H1 (cell line): ENCODE measurements around the gene KIF4A. TPM values are rescaled to one million over a fixed set of nuclear protein-coding genes. Genes with fewer than 3 reads are reported as not detected.

Source experiments
- CTCF ChIA-PET: fragments of 300-600 bp; sonication (Branson Sonifier 250); formaldehyde crosslinking; loops from one replicate; lab custom pipeline; 2021; ENCODE audit not compliant: partially characterized antibody; lab: Charles Lee
- POLR2A ChIA-PET: fragments of 300-600 bp; sonication (Branson Sonifier 250); formaldehyde crosslinking; loops from one replicate; lab custom pipeline; 2021; ENCODE audit warnings: inconsistent platforms; ENCODE audit not compliant: partially characterized antibody; lab: Charles Lee
- DNase-seq, 2 experiments: peaks; one replicate each; pipeline versions ENCODE4 v3.0.0 to v3.0.0-alpha.2; 2010 to 2022; ENCODE audit warnings: low spot score in 2 of 2, low read depth in 1 of 2, mixed read lengths in 1 of 2
- FAIRE-seq: peaks from 2 replicates; lab custom pipeline; 2011; peaks lifted over from hg19 to GRCh38; lab: Jason Lieb, UNC
- H2AFZ ChIP-seq: 2 replicates; pipeline ENCODE4 v1.8.1; 2012; ENCODE audit warnings: low read length, inconsistent platforms
- H2AK5ac ChIP-seq: 2 replicates; pipeline ENCODE4 v1.6.1; 2013; ENCODE audit warnings: low read depth, low read length
- H2BK120ac ChIP-seq: replicated peaks from 2 replicates; pipeline ENCODE3; 2013; ENCODE audit warnings: low read depth, low read length, inconsistent platforms
- H2BK12ac ChIP-seq: 2 replicates; pipeline ENCODE4 v1.6.1; 2013; ENCODE audit warnings: low read depth, low read length
- H2BK15ac ChIP-seq: 2 replicates; pipeline ENCODE4 v1.6.1; 2013; ENCODE audit warnings: low read length
- H2BK20ac ChIP-seq: 2 replicates; pipeline ENCODE4 v1.6.1; 2013; ENCODE audit warnings: low read length
- H2BK5ac ChIP-seq: 2 replicates; pipeline ENCODE4 v1.6.1; 2013; ENCODE audit warnings: low read depth, low read length
- H3K14ac ChIP-seq: 2 replicates; pipeline ENCODE4 v1.6.1; 2013; ENCODE audit warnings: inconsistent platforms; ENCODE audit not compliant: insufficient read length
- H3K18ac ChIP-seq: 2 replicates; pipeline ENCODE4 v1.6.1; 2013; ENCODE audit warnings: low read length; ENCODE audit errors: extremely low read depth
- H3K23ac ChIP-seq: 2 replicates; pipeline ENCODE4 v1.6.1; 2013; ENCODE audit warnings: inconsistent platforms; ENCODE audit not compliant: insufficient read length
- H3K23me2 ChIP-seq: 2 replicates; pipeline ENCODE4 v1.6.1; 2013; ENCODE audit warnings: low read depth, low read length
- H3K27ac ChIP-seq: 2 replicates; pipeline ENCODE4 v1.6.1; 2011; ENCODE audit warnings: low read depth, low read length, inconsistent platforms
- H3K27me3 ChIP-seq, 4 experiments: replicated peaks in 1 of 4; 1 replicate in 1 of 4; 2 replicates in 3 of 4; pipeline versions ENCODE4 v1.6.1 to v1.8.1; 2011 to 2013; ENCODE audit warnings: low read length in 3 of 4, mild to moderate bottlenecking in 3 of 4, inconsistent platforms in 2 of 4, mixed read lengths in 2 of 4, moderate library complexity in 1 of 4; ENCODE audit not compliant: control insufficient read depth in 3 of 4, insufficient read depth in 3 of 4; ENCODE audit errors: extremely low read depth in 1 of 4
- H3K36me3 ChIP-seq, 4 experiments: 2 replicates each; pipeline versions ENCODE4 v1.6.1 to v1.8.1; 2011 to 2013; ENCODE audit warnings: mild to moderate bottlenecking in 4 of 4, low read length in 3 of 4, moderate library complexity in 2 of 4, control low read depth in 1 of 4, inconsistent platforms in 1 of 4; ENCODE audit not compliant: insufficient read depth in 4 of 4, control insufficient read depth in 2 of 4
- H3K4ac ChIP-seq: replicated peaks from 2 replicates; pipeline ENCODE3; 2013; ENCODE audit warnings: low read length, low read depth, mixed read lengths, inconsistent platforms; ENCODE audit not compliant: insufficient read length
- H3K4me1 ChIP-seq, 4 experiments: replicated peaks in 1 of 4; 1 replicate in 1 of 4; 2 replicates in 3 of 4; pipeline versions ENCODE4 v1.6.1 to v1.8.1; 2011 to 2013; ENCODE audit warnings: low read length in 3 of 4, inconsistent platforms in 2 of 4, mixed read lengths in 1 of 4; ENCODE audit not compliant: insufficient read depth in 4 of 4, control insufficient read depth in 3 of 4
- H3K4me2 ChIP-seq, 2 experiments: 2 replicates each; pipeline versions ENCODE4 v1.6.1 to v1.8.1; 2011 to 2013; ENCODE audit warnings: low read depth in 2 of 2, low read length in 2 of 2, control low read depth in 1 of 2, inconsistent platforms in 1 of 2, mild to moderate bottlenecking in 1 of 2; ENCODE audit not compliant: insufficient read depth in 1 of 2
- H3K4me3 ChIP-seq, 4 experiments: fragments of 200-600, 300-600 bp in 1 of 4; sonication (generic), shearing (Covaris generic), sonication (Bioruptor Twin) in 1 of 4; 2 replicates each; pipeline versions ENCODE4 v1.5.1 to v1.8.1; 2011 to 2016; ENCODE audit warnings: low read length in 4 of 4, low read depth in 3 of 4, control low read depth in 2 of 4, inconsistent platforms in 2 of 4, mild to moderate bottlenecking in 2 of 4, mixed read lengths in 1 of 4, moderate library complexity in 1 of 4; ENCODE audit not compliant: insufficient read depth in 2 of 4; ENCODE audit errors: extremely low read depth in 1 of 4
- H3K56ac ChIP-seq: replicated peaks from 2 replicates; pipeline ENCODE3; 2013; ENCODE audit warnings: low read depth, mild to moderate bottlenecking, mixed read lengths, low read length, inconsistent platforms; ENCODE audit not compliant: insufficient read length
- H3K79me1 ChIP-seq: 2 replicates; pipeline ENCODE4 v1.6.1; 2013; ENCODE audit warnings: low read depth, low read length, control low read depth
- H3K79me2 ChIP-seq, 2 experiments: 2 replicates each; pipeline versions ENCODE4 v1.6.1 to v1.8.1; 2012 to 2013; ENCODE audit warnings: low read length in 2 of 2, mild to moderate bottlenecking in 2 of 2, inconsistent platforms in 1 of 2; ENCODE audit not compliant: insufficient read depth in 2 of 2, control insufficient read depth in 1 of 2
- H3K9ac ChIP-seq, 4 experiments: replicated peaks in 1 of 4; 1 replicate in 1 of 4; 2 replicates in 3 of 4; pipeline versions ENCODE4 v1.6.1 to v1.8.1; 2011 to 2013; ENCODE audit warnings: low read depth in 3 of 4, low read length in 3 of 4, control low read depth in 2 of 4, mild to moderate bottlenecking in 2 of 4, moderate library complexity in 2 of 4, inconsistent platforms in 1 of 4; ENCODE audit errors: extremely low read depth in 1 of 4
- H3K9me3 ChIP-seq, 2 experiments: 2 replicates each; pipeline versions ENCODE4 v1.6.1 to v1.8.1; 2012 to 2013; ENCODE audit warnings: mild to moderate bottlenecking in 2 of 2, moderate library complexity in 2 of 2, control low read depth in 1 of 2, inconsistent platforms in 1 of 2, low read depth in 1 of 2, low read length in 1 of 2, mixed read lengths in 1 of 2; ENCODE audit not compliant: insufficient read depth in 2 of 2
- H4K20me1 ChIP-seq, 2 experiments: replicated peaks in 1 of 2; 2 replicates each; pipeline versions ENCODE3 to v1.8.1; 2011 to 2013; ENCODE audit warnings: inconsistent platforms in 2 of 2, low read length in 2 of 2, mild to moderate bottlenecking in 1 of 2; ENCODE audit not compliant: insufficient read depth in 2 of 2, control insufficient read depth in 1 of 2
- H4K5ac ChIP-seq: 2 replicates; pipeline ENCODE4 v1.6.1; 2013; ENCODE audit warnings: low read length, low read depth, mixed read lengths, inconsistent platforms; ENCODE audit not compliant: insufficient read length
- H4K8ac ChIP-seq: 2 replicates; pipeline ENCODE4 v1.8.0; 2013; ENCODE audit warnings: mild to moderate bottlenecking, moderate library complexity, low read length, inconsistent platforms; ENCODE audit not compliant: insufficient read depth; ENCODE audit errors: extremely low read depth
- H4K91ac ChIP-seq: replicated peaks from 2 replicates; pipeline ENCODE3; 2013; ENCODE audit warnings: low read length, mixed read lengths, inconsistent platforms; ENCODE audit not compliant: insufficient read length
- ATF3 ChIP-seq: IDR thresholded peaks from 2 replicates; pipeline ENCODE4 v1.6.1; 2011; ENCODE audit warnings: low read depth, mild to moderate bottlenecking, low read length; ENCODE audit not compliant: insufficient read depth
- BCL11A ChIP-seq, 2 experiments: IDR thresholded peaks; one replicate each; pipeline ENCODE4 v1.6.1; 2011; ENCODE audit warnings: low read depth in 2 of 2, low read length in 2 of 2, mild to moderate bottlenecking in 2 of 2
- HDAC2 ChIP-seq, 2 experiments: fragments of 300-600 bp in 1 of 2; sonication (generic) in 1 of 2; IDR thresholded peaks; 2 replicates each; pipeline ENCODE4 v1.6.1; 2011 to 2012; ENCODE audit warnings: low read depth in 2 of 2, low read length in 2 of 2, mild to moderate bottlenecking in 2 of 2, moderate library complexity in 2 of 2, borderline replicate concordance in 1 of 2, inconsistent platforms in 1 of 2
- HDAC6 ChIP-seq: IDR thresholded peaks from one replicate; pipeline ENCODE4 v1.7.1; 2012; ENCODE audit warnings: low read depth, mild to moderate bottlenecking, inconsistent platforms, low read length, moderate library complexity
- JUN ChIP-seq: IDR thresholded peaks from 2 replicates; pipeline ENCODE4 v1.6.1; 2011; ENCODE audit warnings: low read depth, mild to moderate bottlenecking, improper control_type of control experiment, low read length
- KDM5A ChIP-seq: fragments of 200-600 bp; IDR thresholded peaks from 2 replicates; pipeline ENCODE4 v1.7.1; 2012; ENCODE audit warnings: mild to moderate bottlenecking, low read length, inconsistent platforms, mixed read lengths
- MAFK ChIP-seq: IDR thresholded peaks from 2 replicates; pipeline ENCODE4 v1.6.1; 2012; ENCODE audit warnings: low read depth, mild to moderate bottlenecking, improper control_type of control experiment, low read length
- NANOG ChIP-seq: IDR thresholded peaks from 2 replicates; pipeline ENCODE4 v1.6.1; 2011; ENCODE audit warnings: low read length, low read depth, mild to moderate bottlenecking, inconsistent platforms; ENCODE audit not compliant: insufficient read depth, poor library complexity, severe bottlenecking
- NRF1 ChIP-seq: IDR thresholded peaks from 2 replicates; pipeline ENCODE4 v1.6.1; 2011; ENCODE audit warnings: mild to moderate bottlenecking, low read depth, low read length, improper control_type of control experiment
- POLR2AphosphoS5 ChIP-seq: IDR thresholded peaks from 2 replicates; pipeline ENCODE4 v1.6.1; 2011; ENCODE audit warnings: low read depth, low read length
- RAD21 ChIP-seq, 2 experiments: IDR thresholded peaks in 1 of 2; conservative IDR thresholded peaks in 1 of 2; 2 replicates each; pipeline ENCODE4 v1.6.1; 2011; ENCODE audit warnings: low read depth in 2 of 2, low read length in 2 of 2, improper control_type of control experiment in 1 of 2, inconsistent platforms in 1 of 2, mild to moderate bottlenecking in 1 of 2, moderate library complexity in 1 of 2
- TAF7 ChIP-seq: optimal IDR thresholded peaks from 2 replicates; pipeline ENCODE3; 2011; ENCODE audit warnings: low read depth, mild to moderate bottlenecking, inconsistent platforms, low read length, moderate library complexity, borderline replicate concordance
- TCF12 ChIP-seq: IDR thresholded peaks from 2 replicates; pipeline ENCODE4 v1.6.1; 2011; ENCODE audit warnings: low read depth, mild to moderate bottlenecking, low read length
- WGBS, 2 experiments: shearing (Covaris generic) in 1 of 2; methylation state at CpG; one replicate each; pipeline versions ENCODE4 v1.1.6 to v1.1.7; 2013 to 2015; ENCODE audit warnings: low lambda C conversion rate in 2 of 2, mixed read lengths in 2 of 2, inconsistent platforms in 1 of 2, low coverage in 1 of 2, missing lambda C conversion rate in 1 of 2; ENCODE audit not compliant: insufficient replicate concordance in 2 of 2, insufficient coverage in 1 of 2, insufficient read length in 1 of 2; ENCODE audit errors: extremely low coverage in 1 of 2, missing lambda C conversion rate in 1 of 2; 5-methylcytosine and 5-hydroxymethylcytosine counted together
- polyA plus RNA-seq, 7 experiments: library from polyadenylated mRNA; depleted of rRNA in 3 of 7; stranded (reverse) in 5 of 7; unstranded in 2 of 7; fragments of >200 nt in 5 of 7; fragments of 200-250 nt in 2 of 7; gene quantifications; 1 replicate in 5 of 7; 2 replicates in 1 of 7; 4 replicates in 1 of 7; pipeline versions ENCODE4 v1.2.1 to v1.2.3, GENCODE V29; 2011 to 2013; ENCODE audit warnings: missing spikeins in 2 of 7, mixed read lengths in 2 of 7
- total RNA-seq: library from RNA; stranded (reverse); fragmentation: NEBNext Ultra II Directional; extraction: Animal tissue kit (Norgen Biotek cat#: 25700); gene quantifications from 2 replicates; pipeline ENCODE4 v1.2.1, GENCODE V29; 2021

KIF4A gene
- total and polyA plus RNA-seq, 2 of the 8 experiments (the other 6 are each of a cell fraction or from before 2014, with no cell fraction given), result 10.9 to 35.7 TPM

DNA sequence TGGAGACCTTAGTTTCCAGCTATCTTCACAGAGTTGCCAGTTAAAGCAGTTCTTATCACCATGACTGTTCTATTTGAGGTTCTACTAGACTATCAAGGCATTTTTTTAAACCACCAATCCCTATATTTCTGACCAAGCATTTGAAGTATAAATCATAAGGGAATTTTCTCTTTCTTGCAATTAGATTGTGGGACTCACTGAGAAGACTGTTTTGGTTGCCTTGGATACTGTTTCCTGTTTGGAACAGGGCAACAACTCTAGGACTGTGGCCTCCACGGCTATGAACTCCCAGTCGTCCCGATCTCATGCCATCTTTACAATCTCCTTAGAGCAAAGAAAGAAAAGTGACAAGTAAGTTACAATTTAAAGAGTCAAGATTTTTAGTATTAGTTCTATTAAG is 11.8 kb downstream of the KIF4A start:
- POLR2A ChIA-PET, result no interaction called here
- H3K9ac ChIP-seq, result no peak overlapping the region
- no peak overlapping the region for H3K4me3 ChIP-seq
- H3K79me1 ChIP-seq, result no peaks in the 10 kb centered on the region
- no peak overlapping the region for H2BK120ac ChIP-seq
- no peak overlapping the region for H2BK15ac ChIP-seq
- CTCF ChIA-PET, result interaction anchor here (2.1 kb wide), 1 partner anchor 122 kb away, joined by 6 read pairs; the partner anchor contains the start of gene GDPD2
- H2BK20ac ChIP-seq, result no peak overlapping the region
- no peak overlapping the region for H3K23ac ChIP-seq
- no peak for FAIRE-seq
- H3K14ac ChIP-seq, result no peak overlapping the region
- H2BK12ac ChIP-seq, result no peak overlapping the region
- no peak overlapping the region for H4K5ac ChIP-seq
- H4K20me1 ChIP-seq, result no peaks in the 10 kb centered on the region
- no peak overlapping the region for H2AK5ac ChIP-seq
- no peak overlapping the region for H2AFZ ChIP-seq
- H3K27ac ChIP-seq, result no peak overlapping the region
- H3K79me2 ChIP-seq, result no peaks in the 10 kb centered on the region
- no peaks in the 10 kb centered on the region; the same call in 1 of the 2 replicates for H3K23me2 ChIP-seq
- no peaks in the 10 kb centered on the region for H3K9me3 ChIP-seq
- H3K56ac ChIP-seq, result no peak overlapping the region
- H4K8ac ChIP-seq, result no peak overlapping the region
- peaks cover 0 to 30% (median 9%) of the 10 kb centered on the region in 4 experiments; a peak in 7 of 8 replicates for H3K36me3 ChIP-seq
- H3K4me1 ChIP-seq, result no peaks in the 10 kb centered on the region
- H3K4ac ChIP-seq, result no peak overlapping the region
- H2BK5ac ChIP-seq, result no peak overlapping the region
- H3K4me2 ChIP-seq, result no peak overlapping the region
- H4K91ac ChIP-seq, result no peak overlapping the region
- no peak for DNase-seq
- no peaks in the 10 kb centered on the region for H3K27me3 ChIP-seq
- WGBS, 2 experiments, result 96% methylated on average over 3 of the region's 3 CpGs; no CpG with 5 or more reads in 1 of the 2 experiments
- H3K18ac ChIP-seq, result no peak overlapping the region
- TF ChIP-seq JUN (no peak), MAFK (no peak), ATF3 (no peak), POLR2AphosphoS5 (no peak), NRF1 (no peak), TCF12 (no peak), KDM5A (no peak), HDAC6 (no peak), NANOG (no peak), BCL11A (IDR thresholded peaks at IDR 0.05; ENCODE audit: low read depth in 2 of 2, low read length in 2 of 2) (no peak), HDAC2 (IDR thresholded peaks at IDR 0.05; ENCODE audit: borderline replicate concordance in 1 of 2, low read depth in 2 of 2, low read length in 2 of 2) (no peak), TAF7 (no peak), RAD21 (IDR thresholded peaks at IDR 0.05 in 1 of 2, conservative IDR thresholded peaks at IDR 0.05 in 1 of 2; ENCODE audit: low read depth in 2 of 2, low read length in 2 of 2) (no peak)
